WTC11 (cell line): Measurements from ENCODE around the gene MANSC1. TPM values are rescaled to one million over a fixed set of nuclear protein-coding genes. Genes with fewer than 3 reads are reported as not detected.
A peak's percentile ranks its signal among the peaks of the same experiment; 100 is the strongest.

Source experiments
- ATF1 ChIP-seq: sonication (generic); formaldehyde crosslinking; IDR thresholded peaks from 2 replicates; pipeline ENCODE4 v1.8.1; 2023; ENCODE audit warnings: mild to moderate bottlenecking, moderate library complexity, missing genetic modification reagents
- ELF4 ChIP-seq: sonication (generic); formaldehyde crosslinking; IDR thresholded peaks from 2 replicates; pipeline ENCODE4 v1.8.1; 2022; ENCODE audit warnings: low read depth, mild to moderate bottlenecking, moderate library complexity, missing genetic modification reagents
- FOXK1 ChIP-seq: sonication (generic); formaldehyde crosslinking; IDR thresholded peaks from 2 replicates; pipeline ENCODE4 v1.8.0; 2022; ENCODE audit warnings: mild to moderate bottlenecking, moderate library complexity, missing genetic modification reagents
- GABPB1 ChIP-seq: sonication (generic); formaldehyde crosslinking; IDR thresholded peaks from 2 replicates; pipeline ENCODE4 v1.8.1; 2023; ENCODE audit warnings: mild to moderate bottlenecking, missing genetic modification reagents
- GTF2I ChIP-seq: fragments of 250-450 bp; sonication (Bioruptor Pico); conservative IDR thresholded peaks from 2 replicates; pipeline ENCODE4 v1.4.0; 2021; ENCODE audit warnings: mild to moderate bottlenecking
- HMGA2 ChIP-seq: fragments of 250-450 bp; sonication (Bioruptor Pico); IDR thresholded peaks from 2 replicates; pipeline ENCODE4 v1.4.0; 2021; ENCODE audit warnings: mild to moderate bottlenecking, moderate library complexity
- IRF2 ChIP-seq: sonication (generic); formaldehyde crosslinking; IDR thresholded peaks from 2 replicates; pipeline ENCODE4 v1.8.0; 2022; ENCODE audit warnings: low read depth, missing genetic modification reagents, borderline replicate concordance
- MYBL2 ChIP-seq: sonication (generic); formaldehyde crosslinking; IDR thresholded peaks from 2 replicates; pipeline ENCODE4 v1.8.1; 2023; ENCODE audit warnings: mild to moderate bottlenecking, moderate library complexity, missing genetic modification reagents
- NFE2L1 ChIP-seq: sonication (generic); formaldehyde crosslinking; IDR thresholded peaks from 2 replicates; pipeline ENCODE4 v1.8.1; 2023; ENCODE audit warnings: missing genetic modification reagents
- NR2C2 ChIP-seq: sonication (generic); formaldehyde crosslinking; IDR thresholded peaks from 2 replicates; pipeline ENCODE4 v1.8.0; 2022; ENCODE audit warnings: mild to moderate bottlenecking, missing genetic modification reagents
- NR3C1 ChIP-seq: sonication (generic); formaldehyde crosslinking; conservative IDR thresholded peaks from 2 replicates; pipeline ENCODE4 v1.8.1; 2023; ENCODE audit warnings: low read depth, mild to moderate bottlenecking, missing genetic modification reagents
- RORB ChIP-seq: fragments of 250-450 bp; sonication (Bioruptor Pico); IDR thresholded peaks from 2 replicates; pipeline ENCODE4 v1.9.0; 2021; ENCODE audit warnings: mild to moderate bottlenecking
- SMAD4 ChIP-seq: sonication (generic); formaldehyde crosslinking; IDR thresholded peaks from 2 replicates; pipeline ENCODE4 v1.8.0; 2022; ENCODE audit warnings: mild to moderate bottlenecking, missing genetic modification reagents
- SP1 ChIP-seq: sonication (generic); formaldehyde crosslinking; conservative IDR thresholded peaks from 2 replicates; pipeline ENCODE4 v1.8.1; 2022; ENCODE audit warnings: missing genetic modification reagents
- TCF7 ChIP-seq: sonication (generic); formaldehyde crosslinking; IDR thresholded peaks from 2 replicates; pipeline ENCODE4 v1.8.0; 2022; ENCODE audit warnings: mild to moderate bottlenecking, low read depth, missing genetic modification reagents, moderate library complexity
- ZBTB21 ChIP-seq: sonication (generic); formaldehyde crosslinking; IDR thresholded peaks from 2 replicates; pipeline ENCODE4 v1.8.1; 2023; ENCODE audit warnings: mild to moderate bottlenecking, missing genetic modification reagents, borderline replicate concordance
- ZNF232 ChIP-seq: sonication (generic); formaldehyde crosslinking; IDR thresholded peaks from 2 replicates; pipeline ENCODE4 v1.8.0; 2022; ENCODE audit warnings: mild to moderate bottlenecking, missing genetic modification reagents
- ZNF317 ChIP-seq: sonication (generic); formaldehyde crosslinking; IDR thresholded peaks from 2 replicates; pipeline ENCODE4 v1.8.1; 2023; ENCODE audit warnings: low read depth, mild to moderate bottlenecking, moderate library complexity, missing genetic modification reagents, borderline replicate concordance
- total RNA-seq: library from RNA; stranded (reverse); gene quantifications from 3 replicates; pipeline ENCODE4 v1.2.3, GENCODE V29; 2021
- TF ChIP-seq, protein P1 (sequence below): fragments of 250-450 bp; sonication (Bioruptor Pico); IDR thresholded peaks from 2 replicates; pipeline ENCODE4 v1.9.0; 2021; ENCODE audit warnings: mild to moderate bottlenecking
- TF ChIP-seq, protein P2 (sequence below): sonication (generic); formaldehyde crosslinking; IDR thresholded peaks from 2 replicates; pipeline ENCODE4 v1.8.1; 2023; ENCODE audit warnings: mild to moderate bottlenecking, missing genetic modification reagents
- TF ChIP-seq, protein P3 (sequence below): sonication (generic); formaldehyde crosslinking; IDR thresholded peaks from 2 replicates; pipeline ENCODE4 v1.8.0; 2022; ENCODE audit warnings: missing genetic modification reagents
- TF ChIP-seq, protein P4 (sequence below): sonication (generic); formaldehyde crosslinking; IDR thresholded peaks from 2 replicates; pipeline ENCODE4 v1.8.1; 2022; ENCODE audit warnings: low read depth, mild to moderate bottlenecking, moderate library complexity, missing genetic modification reagents, borderline replicate concordance
- TF ChIP-seq, protein P5 (sequence below): sonication (generic); formaldehyde crosslinking; conservative IDR thresholded peaks from 2 replicates; pipeline ENCODE4 v1.8.1; 2023; ENCODE audit warnings: mild to moderate bottlenecking, low read depth, missing genetic modification reagents, moderate library complexity
- TF ChIP-seq, protein P6 (sequence below): sonication (generic); formaldehyde crosslinking; IDR thresholded peaks from 2 replicates; pipeline ENCODE4 v1.8.0; 2022; ENCODE audit warnings: mild to moderate bottlenecking, missing genetic modification reagents

Gene MANSC1
- total RNA-seq, 1 experiment from 2014 or later, result 6.8 TPM

DNA sequence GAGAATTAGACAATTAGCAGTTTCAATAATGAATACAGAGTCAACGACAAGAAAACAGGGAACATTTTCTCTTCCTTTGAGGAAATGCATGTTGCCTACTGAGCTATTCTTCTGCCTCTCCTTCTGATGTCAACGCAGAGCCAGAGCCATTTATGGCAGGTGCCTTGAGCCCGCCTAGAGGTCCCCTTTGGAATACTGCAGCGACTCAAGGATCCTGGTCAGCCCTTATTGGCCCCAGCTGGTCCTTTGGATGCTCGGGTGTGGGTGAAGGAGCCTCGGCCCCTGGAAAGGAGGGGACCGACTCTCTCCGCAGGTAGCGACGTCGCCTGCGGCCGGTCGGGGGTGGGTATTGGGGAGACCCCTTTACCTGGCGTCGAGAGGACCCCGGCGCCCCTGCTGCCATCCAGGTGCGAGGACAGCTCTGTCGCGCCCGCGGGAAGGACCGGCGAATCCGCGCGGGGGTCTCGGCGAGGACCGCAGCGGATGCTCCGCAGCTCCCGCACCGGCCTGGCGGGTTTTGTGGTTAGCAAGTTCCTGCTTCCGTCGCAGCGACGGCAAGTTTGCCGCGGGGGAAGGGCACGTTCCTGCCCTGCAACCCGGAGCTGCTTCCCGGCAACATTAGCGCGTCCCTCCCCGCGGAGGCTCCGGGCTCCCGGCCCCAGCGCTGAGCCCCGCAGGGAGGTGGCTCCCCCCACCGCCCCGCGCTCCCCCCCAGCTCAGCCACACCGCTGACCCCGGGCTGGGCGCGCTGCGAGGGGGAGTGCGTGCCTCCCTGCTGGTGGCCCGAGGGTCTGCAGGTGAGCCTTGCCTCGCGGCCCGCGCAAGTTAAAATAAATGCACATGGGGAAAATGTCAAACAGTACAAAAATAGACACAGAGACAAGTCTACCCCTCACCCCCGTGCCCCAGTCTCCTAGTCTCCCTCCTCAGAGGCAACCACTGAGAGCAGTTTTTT is at the start of gene MANSC1 (continued):
- TF ChIP-seq, protein P1, sequence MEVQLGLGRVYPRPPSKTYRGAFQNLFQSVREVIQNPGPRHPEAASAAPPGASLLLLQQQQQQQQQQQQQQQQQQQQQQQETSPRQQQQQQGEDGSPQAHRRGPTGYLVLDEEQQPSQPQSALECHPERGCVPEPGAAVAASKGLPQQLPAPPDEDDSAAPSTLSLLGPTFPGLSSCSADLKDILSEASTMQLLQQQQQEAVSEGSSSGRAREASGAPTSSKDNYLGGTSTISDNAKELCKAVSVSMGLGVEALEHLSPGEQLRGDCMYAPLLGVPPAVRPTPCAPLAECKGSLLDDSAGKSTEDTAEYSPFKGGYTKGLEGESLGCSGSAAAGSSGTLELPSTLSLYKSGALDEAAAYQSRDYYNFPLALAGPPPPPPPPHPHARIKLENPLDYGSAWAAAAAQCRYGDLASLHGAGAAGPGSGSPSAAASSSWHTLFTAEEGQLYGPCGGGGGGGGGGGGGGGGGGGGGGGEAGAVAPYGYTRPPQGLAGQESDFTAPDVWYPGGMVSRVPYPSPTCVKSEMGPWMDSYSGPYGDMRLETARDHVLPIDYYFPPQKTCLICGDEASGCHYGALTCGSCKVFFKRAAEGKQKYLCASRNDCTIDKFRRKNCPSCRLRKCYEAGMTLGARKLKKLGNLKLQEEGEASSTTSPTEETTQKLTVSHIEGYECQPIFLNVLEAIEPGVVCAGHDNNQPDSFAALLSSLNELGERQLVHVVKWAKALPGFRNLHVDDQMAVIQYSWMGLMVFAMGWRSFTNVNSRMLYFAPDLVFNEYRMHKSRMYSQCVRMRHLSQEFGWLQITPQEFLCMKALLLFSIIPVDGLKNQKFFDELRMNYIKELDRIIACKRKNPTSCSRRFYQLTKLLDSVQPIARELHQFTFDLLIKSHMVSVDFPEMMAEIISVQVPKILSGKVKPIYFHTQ (CRISPR knock-in tag), result no peak
- no peak for TF ChIP-seq SMAD4 (CRISPR knock-in tag)
- TF ChIP-seq, protein P2, sequence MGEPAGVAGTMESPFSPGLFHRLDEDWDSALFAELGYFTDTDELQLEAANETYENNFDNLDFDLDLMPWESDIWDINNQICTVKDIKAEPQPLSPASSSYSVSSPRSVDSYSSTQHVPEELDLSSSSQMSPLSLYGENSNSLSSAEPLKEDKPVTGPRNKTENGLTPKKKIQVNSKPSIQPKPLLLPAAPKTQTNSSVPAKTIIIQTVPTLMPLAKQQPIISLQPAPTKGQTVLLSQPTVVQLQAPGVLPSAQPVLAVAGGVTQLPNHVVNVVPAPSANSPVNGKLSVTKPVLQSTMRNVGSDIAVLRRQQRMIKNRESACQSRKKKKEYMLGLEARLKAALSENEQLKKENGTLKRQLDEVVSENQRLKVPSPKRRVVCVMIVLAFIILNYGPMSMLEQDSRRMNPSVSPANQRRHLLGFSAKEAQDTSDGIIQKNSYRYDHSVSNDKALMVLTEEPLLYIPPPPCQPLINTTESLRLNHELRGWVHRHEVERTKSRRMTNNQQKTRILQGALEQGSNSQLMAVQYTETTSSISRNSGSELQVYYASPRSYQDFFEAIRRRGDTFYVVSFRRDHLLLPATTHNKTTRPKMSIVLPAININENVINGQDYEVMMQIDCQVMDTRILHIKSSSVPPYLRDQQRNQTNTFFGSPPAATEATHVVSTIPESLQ, result no peak
- TF ChIP-seq GABPB1 (CRISPR knock-in tag), result no peak
- TF ChIP-seq, protein P3, sequence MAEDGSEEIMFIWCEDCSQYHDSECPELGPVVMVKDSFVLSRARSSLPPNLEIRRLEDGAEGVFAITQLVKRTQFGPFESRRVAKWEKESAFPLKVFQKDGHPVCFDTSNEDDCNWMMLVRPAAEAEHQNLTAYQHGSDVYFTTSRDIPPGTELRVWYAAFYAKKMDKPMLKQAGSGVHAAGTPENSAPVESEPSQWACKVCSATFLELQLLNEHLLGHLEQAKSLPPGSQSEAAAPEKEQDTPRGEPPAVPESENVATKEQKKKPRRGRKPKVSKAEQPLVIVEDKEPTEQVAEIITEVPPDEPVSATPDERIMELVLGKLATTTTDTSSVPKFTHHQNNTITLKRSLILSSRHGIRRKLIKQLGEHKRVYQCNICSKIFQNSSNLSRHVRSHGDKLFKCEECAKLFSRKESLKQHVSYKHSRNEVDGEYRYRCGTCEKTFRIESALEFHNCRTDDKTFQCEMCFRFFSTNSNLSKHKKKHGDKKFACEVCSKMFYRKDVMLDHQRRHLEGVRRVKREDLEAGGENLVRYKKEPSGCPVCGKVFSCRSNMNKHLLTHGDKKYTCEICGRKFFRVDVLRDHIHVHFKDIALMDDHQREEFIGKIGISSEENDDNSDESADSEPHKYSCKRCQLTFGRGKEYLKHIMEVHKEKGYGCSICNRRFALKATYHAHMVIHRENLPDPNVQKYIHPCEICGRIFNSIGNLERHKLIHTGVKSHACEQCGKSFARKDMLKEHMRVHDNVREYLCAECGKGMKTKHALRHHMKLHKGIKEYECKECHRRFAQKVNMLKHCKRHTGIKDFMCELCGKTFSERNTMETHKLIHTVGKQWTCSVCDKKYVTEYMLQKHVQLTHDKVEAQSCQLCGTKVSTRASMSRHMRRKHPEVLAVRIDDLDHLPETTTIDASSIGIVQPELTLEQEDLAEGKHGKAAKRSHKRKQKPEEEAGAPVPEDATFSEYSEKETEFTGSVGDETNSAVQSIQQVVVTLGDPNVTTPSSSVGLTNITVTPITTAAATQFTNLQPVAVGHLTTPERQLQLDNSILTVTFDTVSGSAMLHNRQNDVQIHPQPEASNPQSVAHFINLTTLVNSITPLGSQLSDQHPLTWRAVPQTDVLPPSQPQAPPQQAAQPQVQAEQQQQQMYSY (CRISPR knock-in tag), result no peak
- TF ChIP-seq, protein P4, sequence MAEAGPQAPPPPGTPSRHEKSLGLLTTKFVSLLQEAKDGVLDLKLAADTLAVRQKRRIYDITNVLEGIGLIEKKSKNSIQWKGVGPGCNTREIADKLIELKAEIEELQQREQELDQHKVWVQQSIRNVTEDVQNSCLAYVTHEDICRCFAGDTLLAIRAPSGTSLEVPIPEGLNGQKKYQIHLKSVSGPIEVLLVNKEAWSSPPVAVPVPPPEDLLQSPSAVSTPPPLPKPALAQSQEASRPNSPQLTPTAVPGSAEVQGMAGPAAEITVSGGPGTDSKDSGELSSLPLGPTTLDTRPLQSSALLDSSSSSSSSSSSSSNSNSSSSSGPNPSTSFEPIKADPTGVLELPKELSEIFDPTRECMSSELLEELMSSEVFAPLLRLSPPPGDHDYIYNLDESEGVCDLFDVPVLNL (CRISPR knock-in tag), result peak; percentile 72; the same call in 1 of the 2 replicates
- TF ChIP-seq, protein P5, sequence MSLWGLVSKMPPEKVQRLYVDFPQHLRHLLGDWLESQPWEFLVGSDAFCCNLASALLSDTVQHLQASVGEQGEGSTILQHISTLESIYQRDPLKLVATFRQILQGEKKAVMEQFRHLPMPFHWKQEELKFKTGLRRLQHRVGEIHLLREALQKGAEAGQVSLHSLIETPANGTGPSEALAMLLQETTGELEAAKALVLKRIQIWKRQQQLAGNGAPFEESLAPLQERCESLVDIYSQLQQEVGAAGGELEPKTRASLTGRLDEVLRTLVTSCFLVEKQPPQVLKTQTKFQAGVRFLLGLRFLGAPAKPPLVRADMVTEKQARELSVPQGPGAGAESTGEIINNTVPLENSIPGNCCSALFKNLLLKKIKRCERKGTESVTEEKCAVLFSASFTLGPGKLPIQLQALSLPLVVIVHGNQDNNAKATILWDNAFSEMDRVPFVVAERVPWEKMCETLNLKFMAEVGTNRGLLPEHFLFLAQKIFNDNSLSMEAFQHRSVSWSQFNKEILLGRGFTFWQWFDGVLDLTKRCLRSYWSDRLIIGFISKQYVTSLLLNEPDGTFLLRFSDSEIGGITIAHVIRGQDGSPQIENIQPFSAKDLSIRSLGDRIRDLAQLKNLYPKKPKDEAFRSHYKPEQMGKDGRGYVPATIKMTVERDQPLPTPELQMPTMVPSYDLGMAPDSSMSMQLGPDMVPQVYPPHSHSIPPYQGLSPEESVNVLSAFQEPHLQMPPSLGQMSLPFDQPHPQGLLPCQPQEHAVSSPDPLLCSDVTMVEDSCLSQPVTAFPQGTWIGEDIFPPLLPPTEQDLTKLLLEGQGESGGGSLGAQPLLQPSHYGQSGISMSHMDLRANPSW, result no peak
- TF ChIP-seq IRF2, result no peak
- TF ChIP-seq NR3C1, result no peak
- peak; percentile 74; the same call in 1 of the 2 replicates for TF ChIP-seq NFE2L1 (CRISPR knock-in tag)
- TF ChIP-seq MYBL2 (CRISPR knock-in tag), result peak; percentile 93
- TF ChIP-seq NR2C2 (CRISPR knock-in tag), result peak; percentile 54; the same call in 1 of the 2 replicates
- TF ChIP-seq ZNF232 (CRISPR knock-in tag), result 0 out of 2 replicates have a peak, but pooled peaks have one; percentile 34
- TF ChIP-seq ATF1 (CRISPR knock-in tag), result no peak
- TF ChIP-seq SP1 (CRISPR knock-in tag), result 0 out of 2 replicates have a peak, but pooled peaks have one; percentile 35
- TF ChIP-seq RORB (CRISPR knock-in tag), result no peak
- no peak for TF ChIP-seq ZBTB21
- TF ChIP-seq TCF7 (CRISPR knock-in tag), result 0 out of 2 replicates have a peak, but pooled peaks have one; percentile 63
- TF ChIP-seq FOXK1 (CRISPR knock-in tag), result 0 out of 2 replicates have a peak, but pooled peaks have one; percentile 26
- peak; percentile 47 for TF ChIP-seq ELF4
- TF ChIP-seq ZNF317, result peak; percentile 50; the same call in 1 of the 2 replicates
- TF ChIP-seq GTF2I (CRISPR knock-in tag), result no peak
- TF ChIP-seq HMGA2 (CRISPR knock-in tag), result no peak
- TF ChIP-seq, protein P6, sequence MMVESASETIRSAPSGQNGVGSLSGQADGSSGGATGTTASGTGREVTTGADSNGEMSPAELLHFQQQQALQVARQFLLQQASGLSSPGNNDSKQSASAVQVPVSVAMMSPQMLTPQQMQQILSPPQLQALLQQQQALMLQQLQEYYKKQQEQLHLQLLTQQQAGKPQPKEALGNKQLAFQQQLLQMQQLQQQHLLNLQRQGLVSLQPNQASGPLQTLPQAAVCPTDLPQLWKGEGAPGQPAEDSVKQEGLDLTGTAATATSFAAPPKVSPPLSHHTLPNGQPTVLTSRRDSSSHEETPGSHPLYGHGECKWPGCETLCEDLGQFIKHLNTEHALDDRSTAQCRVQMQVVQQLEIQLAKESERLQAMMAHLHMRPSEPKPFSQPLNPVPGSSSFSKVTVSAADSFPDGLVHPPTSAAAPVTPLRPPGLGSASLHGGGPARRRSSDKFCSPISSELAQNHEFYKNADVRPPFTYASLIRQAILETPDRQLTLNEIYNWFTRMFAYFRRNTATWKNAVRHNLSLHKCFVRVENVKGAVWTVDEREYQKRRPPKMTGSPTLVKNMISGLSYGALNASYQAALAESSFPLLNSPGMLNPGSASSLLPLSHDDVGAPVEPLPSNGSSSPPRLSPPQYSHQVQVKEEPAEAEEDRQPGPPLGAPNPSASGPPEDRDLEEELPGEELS (CRISPR knock-in tag), result no peak
